ENCODE data around the gene CABP1. TPM values are rescaled to one million over a fixed set of nuclear protein-coding genes. Genes with fewer than 3 reads are reported as not detected.

The CABP1 gene
- total RNA-seq, 1 experiment from 2014 or later: not detected

DNA sequence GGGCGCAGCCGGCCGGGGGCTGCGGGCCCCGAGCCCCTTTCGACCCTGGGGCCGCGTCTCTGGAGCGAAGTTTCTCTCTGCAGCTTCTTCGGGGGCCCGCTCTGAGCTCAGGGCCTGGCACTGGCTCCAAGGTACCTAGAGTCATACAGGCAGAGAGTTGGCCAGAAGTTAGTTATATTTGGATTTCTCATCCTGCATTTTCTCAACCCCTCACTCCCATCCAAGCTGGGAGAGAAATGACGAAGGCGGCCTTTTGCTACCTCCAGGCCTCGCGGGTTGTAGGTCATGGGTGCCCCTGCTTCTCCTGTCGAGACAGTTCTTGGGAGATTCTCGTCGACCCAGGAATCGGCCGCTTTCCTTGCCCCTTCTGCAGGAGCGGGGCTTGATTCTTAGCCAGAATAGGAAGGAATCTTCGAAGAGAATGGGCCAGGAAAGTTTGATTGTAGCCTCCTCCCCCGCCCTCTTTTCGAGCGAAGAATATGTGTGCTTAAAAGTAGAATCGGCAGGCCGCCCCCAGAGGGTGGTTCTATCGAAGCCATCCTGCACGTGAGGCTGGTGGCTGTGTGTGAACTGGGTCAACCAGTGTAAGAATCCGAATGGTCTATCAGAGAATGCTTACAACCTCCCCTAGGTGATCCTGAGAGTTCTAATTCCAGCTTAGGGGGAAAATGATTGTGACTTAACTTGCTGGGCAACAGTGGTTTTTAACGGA is 47.3 kb downstream of the CABP1 start:
- peaks cover 51% of the 10 kb centered on the region for H3K4me1 ChIP-seq (replicated peaks)
- no peaks in the 10 kb centered on the region for H3K27me3 ChIP-seq (replicated peaks)
- H3K4me3 ChIP-seq: peak overlapping the region; percentile 76
- H3K27ac ChIP-seq: peak overlapping the region; percentile 7; the same call in 1 of the 2 replicates
- H3K36me3 ChIP-seq: peaks cover 4% of the 10 kb centered on the region
- no peaks in the 10 kb centered on the region for H3K9me3 ChIP-seq (replicated peaks)
- peak in 1 of 2 experiments; percentile 18 for DNase-seq (ENCODE audit: low read depth in 1 of 2, low spot score in 2 of 2)

DNA sequence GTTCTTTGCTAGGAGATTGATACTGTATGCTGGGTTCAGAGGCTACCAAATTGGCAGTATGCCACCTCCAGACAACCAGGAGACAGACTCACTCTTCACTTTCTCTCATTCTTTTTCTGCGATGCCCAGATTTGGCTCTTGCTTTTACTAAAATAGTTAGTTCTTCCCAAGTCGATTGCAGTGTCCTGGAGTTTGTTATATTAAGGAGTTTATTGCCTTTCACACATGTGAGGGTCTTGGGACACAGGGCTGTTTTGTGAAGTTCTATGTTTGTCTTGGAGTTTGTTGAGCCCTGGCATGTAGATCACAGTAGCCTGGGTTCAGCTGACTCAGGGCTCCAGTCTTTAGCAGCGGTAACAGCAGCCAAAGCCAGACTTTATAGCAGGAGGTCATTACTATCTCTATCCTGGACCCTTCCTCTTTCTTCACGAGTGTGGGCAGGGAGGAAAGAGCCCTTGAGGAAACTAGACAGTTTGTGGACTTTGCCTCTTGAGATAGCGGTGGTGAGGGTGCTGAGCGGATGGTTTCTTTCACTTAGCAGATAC is 48.2 kb downstream of the CABP1 start:
- peak in 1 of 2 experiments; percentile 31 for DNase-seq (ENCODE audit: low read depth in 1 of 2, low spot score in 2 of 2)
- no peaks in the 10 kb centered on the region for H3K27me3 ChIP-seq (replicated peaks)
- no peak overlapping the region for H3K27ac ChIP-seq
- peaks cover 60% of the 10 kb centered on the region for H3K4me1 ChIP-seq (replicated peaks)
- H3K4me3 ChIP-seq: peak overlapping the region; percentile 76
- no peaks in the 10 kb centered on the region for H3K9me3 ChIP-seq (replicated peaks)
- peaks cover 11% of the 10 kb centered on the region for H3K36me3 ChIP-seq

- Histone ChIP-seq H3K27me3 (replicated peaks) (no peaks in the 10 kb centered on the region), H3K4me1 (replicated peaks) (peaks cover 58% of the 10 kb centered on the region), H3K4me3 (no peak overlapping the region), H3K36me3 (peaks cover 21% of the 10 kb centered on the region), H3K27ac (no peak overlapping the region), H3K9me3 (replicated peaks) (no peaks in the 10 kb centered on the region)
- no peak for DNase-seq (ENCODE audit: low read depth in 1 of 2, low spot score in 2 of 2)
These were observed 49.1 kb downstream of the CABP1 start for GRCh38 chr12:120689397-120690082.

DNA sequence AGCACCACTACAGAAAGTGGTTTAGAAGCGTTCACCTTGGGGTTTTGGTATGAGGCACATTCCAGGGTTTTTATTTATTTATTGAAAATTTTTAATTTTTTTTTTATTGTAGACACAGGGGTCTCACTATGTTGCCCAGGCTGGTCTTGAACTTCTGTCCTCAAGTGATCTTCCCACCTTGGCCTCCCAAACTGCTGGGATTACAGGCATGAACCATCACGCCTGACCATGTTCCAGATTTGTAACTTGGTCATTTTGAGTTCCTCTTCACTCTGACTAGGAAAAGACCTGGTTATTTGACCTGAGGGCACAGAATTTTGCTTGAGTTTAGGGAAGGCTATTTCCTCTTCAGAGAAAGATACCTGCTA is 49.6 kb downstream of the CABP1 start:
- no peak for DNase-seq (ENCODE audit: low read depth in 1 of 2, low spot score in 2 of 2)
- no peaks in the 10 kb centered on the region for H3K27me3 ChIP-seq (replicated peaks)
- H3K9me3 ChIP-seq (replicated peaks): no peaks in the 10 kb centered on the region
- H3K27ac ChIP-seq: no peak overlapping the region
- H3K36me3 ChIP-seq: peaks cover 26% of the 10 kb centered on the region
- peaks cover 58% of the 10 kb centered on the region for H3K4me1 ChIP-seq (replicated peaks)
- no peak overlapping the region for H3K4me3 ChIP-seq

- peaks cover 35% of the 10 kb centered on the region for H3K36me3 ChIP-seq
- H3K27ac ChIP-seq: no peak overlapping the region
- DNase-seq (ENCODE audit: low read depth in 1 of 2, low spot score in 2 of 2): no peak
- no peaks in the 10 kb centered on the region for H3K9me3 ChIP-seq (replicated peaks)
- no peaks in the 10 kb centered on the region for H3K27me3 ChIP-seq (replicated peaks)
- H3K4me1 ChIP-seq (replicated peaks): peaks cover 55% of the 10 kb centered on the region
- no peak overlapping the region for H3K4me3 ChIP-seq
These were observed 50.6 kb downstream of the CABP1 start for GRCh38 chr12:120690978-120691377.

GRCh38 chr12:120692524-120693033 is 52.2 kb downstream of the CABP1 start:
- DNase-seq (ENCODE audit: low read depth in 1 of 2, low spot score in 2 of 2): peak in 1 of 2 experiments; percentile 62
- Histone ChIP-seq H3K36me3 (peaks cover 47% of the 10 kb centered on the region), H3K4me3 (no peak overlapping the region)

DNA sequence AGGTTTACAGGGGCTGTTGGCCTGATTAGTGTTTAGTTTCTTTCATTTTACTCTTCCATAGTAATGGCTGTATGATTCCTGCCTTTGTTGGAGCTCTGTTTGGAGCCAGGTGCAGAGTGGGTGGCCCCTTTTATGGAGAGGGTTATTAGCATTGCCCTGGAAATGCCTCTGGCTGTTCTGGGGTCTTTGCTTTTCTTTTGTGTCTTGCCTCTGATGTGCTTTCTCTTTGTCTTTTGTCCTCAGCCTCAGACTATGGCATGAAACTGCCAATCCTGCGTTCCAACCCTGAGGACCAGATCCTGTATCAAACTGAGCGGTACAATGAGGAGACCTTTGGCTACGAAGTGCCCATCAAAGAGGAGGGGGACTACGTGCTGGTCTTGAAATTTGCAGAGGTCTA is 53.4 kb downstream of the CABP1 start:
- H3K27ac ChIP-seq: no peak overlapping the region
- H3K27me3 ChIP-seq (replicated peaks): no peaks in the 10 kb centered on the region
- DNase-seq (ENCODE audit: low read depth in 1 of 2, low spot score in 2 of 2): no peak
- no peak overlapping the region for H3K4me3 ChIP-seq
- no peaks in the 10 kb centered on the region for H3K9me3 ChIP-seq (replicated peaks)
- H3K36me3 ChIP-seq: peaks cover 60% of the 10 kb centered on the region
- peaks cover 43% of the 10 kb centered on the region for H3K4me1 ChIP-seq (replicated peaks)

More at GRCh38 chr12:120692524-120693033, 52.2 kb downstream of the CABP1 start:
- Histone ChIP-seq H3K9me3 (replicated peaks) (no peaks in the 10 kb centered on the region), H3K4me1 (replicated peaks) (peaks cover 54% of the 10 kb centered on the region), H3K27ac (no peak overlapping the region), H3K27me3 (replicated peaks) (no peaks in the 10 kb centered on the region)

DNA sequence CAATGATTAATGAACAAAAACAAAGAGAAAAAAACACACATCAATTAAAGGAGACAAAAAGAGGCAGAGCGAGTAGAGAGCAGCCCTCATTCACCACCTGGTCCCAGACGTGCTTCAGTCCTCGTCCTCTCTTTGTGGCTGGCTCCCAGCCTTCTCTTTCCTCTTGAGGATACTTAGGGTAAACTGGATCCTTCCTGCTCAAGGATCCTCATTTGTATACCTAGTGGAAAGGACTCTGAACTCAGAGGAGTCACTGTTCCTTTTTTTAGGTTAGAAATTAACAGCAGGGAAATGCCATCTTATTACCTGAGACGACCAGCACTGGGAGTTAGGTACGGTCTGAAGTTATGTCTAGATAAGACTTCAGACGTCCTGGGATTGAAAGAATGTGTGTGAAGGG is 56.2 kb downstream of the CABP1 start:
- H3K4me3 ChIP-seq: no peak overlapping the region
- H3K36me3 ChIP-seq: peaks cover 84% of the 10 kb centered on the region
- peaks cover 22% of the 10 kb centered on the region for H3K4me1 ChIP-seq (replicated peaks)
- DNase-seq (ENCODE audit: low read depth in 1 of 2, low spot score in 2 of 2): no peak
- no peak overlapping the region for H3K27ac ChIP-seq
- no peaks in the 10 kb centered on the region for H3K9me3 ChIP-seq (replicated peaks)
- no peaks in the 10 kb centered on the region for H3K27me3 ChIP-seq (replicated peaks)

DNA sequence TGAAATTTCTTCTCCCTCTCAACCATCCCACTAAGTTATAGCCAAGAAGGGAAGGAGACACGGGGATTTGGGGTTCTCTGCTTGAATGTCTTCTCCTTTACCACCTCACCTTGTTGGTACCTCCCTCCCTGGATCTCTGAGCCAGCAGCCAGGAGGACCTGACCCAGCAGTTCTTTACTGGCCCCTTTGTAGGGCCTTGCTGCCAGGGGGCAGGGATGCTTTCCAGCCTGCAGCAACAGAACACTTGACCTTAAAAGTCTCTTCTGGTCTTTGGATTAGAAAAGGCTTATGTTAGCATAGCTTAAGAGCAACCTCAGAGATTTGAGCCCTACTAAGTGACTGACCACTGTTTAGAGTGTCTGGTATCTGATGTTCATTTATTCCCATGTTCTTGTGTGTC is 56.9 kb downstream of the CABP1 start:
- H3K4me1 ChIP-seq (replicated peaks): peaks cover 14% of the 10 kb centered on the region
- no peaks in the 10 kb centered on the region for H3K9me3 ChIP-seq (replicated peaks)
- H3K36me3 ChIP-seq: peaks cover 86% of the 10 kb centered on the region
- no peak for DNase-seq (ENCODE audit: low read depth in 1 of 2, low spot score in 2 of 2)
- no peak overlapping the region for H3K27ac ChIP-seq
- no peaks in the 10 kb centered on the region for H3K27me3 ChIP-seq (replicated peaks)
- H3K4me3 ChIP-seq: no peak overlapping the region

GRCh38 chr12:120698665-120699064 is 58.2 kb downstream of the CABP1 start:
- Histone ChIP-seq H3K36me3 (peaks cover 82% of the 10 kb centered on the region), H3K4me1 (replicated peaks) (peaks cover 1% of the 10 kb centered on the region), H3K9me3 (replicated peaks) (no peaks in the 10 kb centered on the region), H3K27me3 (replicated peaks) (no peaks in the 10 kb centered on the region), H3K27ac (no peak overlapping the region), H3K4me3 (no peak overlapping the region)
- no peak for DNase-seq (ENCODE audit: low read depth in 1 of 2, low spot score in 2 of 2)

DNA sequence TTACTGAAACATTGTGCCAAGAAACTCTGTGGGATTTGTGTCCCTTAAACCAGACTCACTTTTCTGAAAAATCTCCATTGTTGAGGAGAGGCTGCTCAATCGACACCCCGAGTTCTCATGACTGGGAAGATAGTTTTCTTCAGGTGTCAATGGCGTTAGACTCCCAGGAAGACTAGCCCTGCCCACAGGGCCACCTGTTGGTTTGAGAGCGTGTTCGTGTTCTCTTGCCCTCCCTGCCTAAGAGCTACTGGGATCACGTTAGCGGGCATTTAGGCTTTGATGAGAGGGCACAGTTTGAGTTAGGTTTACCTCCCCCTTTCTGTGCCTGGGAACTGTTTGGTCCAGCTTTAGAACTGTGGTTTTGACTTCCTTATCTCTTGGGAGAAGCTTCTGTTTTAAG is 59.1 kb downstream of the CABP1 start:
- H3K4me1 ChIP-seq (replicated peaks): no peaks in the 10 kb centered on the region
- no peak overlapping the region for H3K4me3 ChIP-seq
- peaks cover 73% of the 10 kb centered on the region for H3K36me3 ChIP-seq
- H3K9me3 ChIP-seq (replicated peaks): no peaks in the 10 kb centered on the region
- no peaks in the 10 kb centered on the region for H3K27me3 ChIP-seq (replicated peaks)
- no peak overlapping the region for H3K27ac ChIP-seq
- DNase-seq (ENCODE audit: low read depth in 1 of 2, low spot score in 2 of 2): no peak

GRCh38 chr12:120700886-120701285 is 60.5 kb downstream of the CABP1 start:
- H3K9me3 ChIP-seq (replicated peaks): no peaks in the 10 kb centered on the region
- no peak overlapping the region for H3K4me3 ChIP-seq
- H3K4me1 ChIP-seq (replicated peaks): no peaks in the 10 kb centered on the region
- H3K27me3 ChIP-seq (replicated peaks): no peaks in the 10 kb centered on the region
- no peak overlapping the region for H3K27ac ChIP-seq
- no peak for DNase-seq (ENCODE audit: low read depth in 1 of 2, low spot score in 2 of 2)
- peaks cover 60% of the 10 kb centered on the region for H3K36me3 ChIP-seq

DNA sequence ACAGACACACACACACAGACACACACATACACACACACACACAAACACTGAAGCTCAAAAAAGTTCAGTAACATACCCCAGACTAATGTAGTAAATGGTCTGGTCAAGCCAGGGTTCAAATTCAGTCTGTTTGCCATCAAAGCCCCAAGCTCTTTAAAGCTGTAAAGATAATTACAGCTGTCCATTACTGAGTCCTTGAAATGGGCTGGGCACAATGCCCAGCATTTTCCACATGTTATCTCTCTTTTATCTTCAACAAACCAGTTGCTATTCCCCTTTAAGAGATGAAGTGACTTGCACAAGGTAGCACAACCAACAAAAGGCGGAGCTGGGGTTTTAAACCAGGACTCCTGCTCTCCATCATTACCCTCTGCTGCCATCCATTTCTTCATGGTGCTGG is 62.2 kb downstream of the CABP1 start:
- no peaks in the 10 kb centered on the region for H3K9me3 ChIP-seq (replicated peaks)
- H3K27ac ChIP-seq: no peak overlapping the region
- no peak overlapping the region for H3K4me3 ChIP-seq
- H3K4me1 ChIP-seq (replicated peaks): no peaks in the 10 kb centered on the region
- DNase-seq (ENCODE audit: low read depth in 1 of 2, low spot score in 2 of 2): no peak
- H3K36me3 ChIP-seq: peaks cover 42% of the 10 kb centered on the region
- H3K27me3 ChIP-seq (replicated peaks): no peaks in the 10 kb centered on the region

DNA sequence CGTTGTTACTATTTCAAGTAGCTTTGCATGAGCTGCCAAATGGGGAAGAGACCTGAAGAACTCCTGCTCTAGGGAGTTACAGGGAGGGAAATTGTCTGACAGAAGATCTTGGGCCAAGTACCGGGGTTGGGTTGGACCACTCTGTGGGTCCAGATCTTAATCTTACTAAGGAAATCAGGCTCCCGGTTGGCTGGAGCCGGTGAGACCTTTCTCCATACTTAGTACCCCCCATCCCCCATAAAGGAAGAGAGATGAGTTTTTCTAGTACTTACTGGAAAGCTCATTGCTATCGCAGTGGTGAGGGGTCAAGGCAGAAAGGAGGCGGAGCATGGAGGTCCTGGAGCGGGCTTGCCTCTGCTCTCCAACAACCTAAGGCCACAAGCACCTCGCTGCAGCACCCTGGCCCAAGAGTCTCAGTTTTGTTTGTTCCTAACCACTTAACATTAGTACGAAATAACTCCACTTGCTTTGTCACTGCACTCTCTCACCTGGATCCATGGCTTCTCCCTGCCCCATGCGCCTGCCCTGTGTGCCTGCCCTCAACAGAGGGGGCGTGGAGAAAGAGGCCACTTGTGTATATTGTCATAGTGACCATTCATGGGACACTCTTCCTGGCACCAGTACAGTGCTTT is 63.0 kb downstream of the CABP1 start:
- no peaks in the 10 kb centered on the region; the same call in 1 of the 2 replicates for H3K4me1 ChIP-seq (replicated peaks)
- H3K27me3 ChIP-seq (replicated peaks): no peaks in the 10 kb centered on the region
- no peaks in the 10 kb centered on the region for H3K9me3 ChIP-seq (replicated peaks)
- H3K4me3 ChIP-seq: no peak overlapping the region
- H3K27ac ChIP-seq: no peak overlapping the region
- no peak for DNase-seq (ENCODE audit: low read depth in 1 of 2, low spot score in 2 of 2)
- H3K36me3 ChIP-seq: peaks cover 34% of the 10 kb centered on the region

Data from SJSA1 (cell line).